ENCODE measurements around the gene ATP5MC2.
"Not testable (repeated sequence)": the region's sequence is repeated elsewhere in the genome, so short reads cannot be mapped to it uniquely, and the experiment has no call there.

The ATP5MC2 gene

DNA sequence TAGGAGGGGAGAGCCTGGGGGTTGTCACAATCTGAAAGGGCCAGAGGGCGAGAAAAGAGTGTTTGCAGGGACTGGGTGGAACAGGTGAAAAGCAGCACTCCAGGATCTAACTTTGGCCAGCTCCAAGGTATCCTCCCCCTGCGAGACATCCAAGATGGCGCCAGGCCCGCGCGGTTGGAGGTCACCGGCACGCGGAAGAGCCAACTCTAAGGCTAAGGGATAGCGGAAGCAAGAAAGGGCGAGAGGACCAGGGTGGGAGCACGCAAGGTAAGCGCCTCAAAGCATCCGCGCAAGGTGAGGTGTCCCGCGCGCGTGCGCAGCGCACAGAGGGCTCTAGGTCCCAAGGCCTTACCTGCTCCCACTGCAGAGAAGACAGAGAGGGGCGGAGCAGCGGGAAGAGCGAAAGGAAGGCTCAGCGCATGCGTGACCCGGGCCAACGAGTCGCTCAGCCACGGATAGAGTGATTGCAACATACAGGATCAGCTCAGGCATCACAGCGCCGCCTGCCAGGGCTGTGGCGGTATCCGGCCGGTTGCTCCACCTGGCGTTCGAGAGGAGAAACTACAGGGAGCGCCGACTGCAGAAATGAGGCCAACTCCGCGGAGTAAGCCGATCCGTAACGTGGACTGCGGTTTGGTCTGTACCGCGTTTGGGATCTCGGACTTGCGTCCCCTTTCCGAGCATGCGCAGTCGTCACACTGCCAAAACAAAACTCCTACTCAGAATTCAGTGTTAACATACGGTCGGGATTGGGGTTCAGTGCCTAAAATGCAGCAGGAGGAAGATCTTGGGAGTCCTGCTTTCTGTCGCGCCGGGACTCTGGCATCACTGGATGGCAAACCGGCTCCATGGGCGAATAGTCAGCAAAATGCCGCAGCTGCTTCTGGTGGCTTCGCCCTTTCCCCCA, at the start of gene ATP5MC2:
Gene ATP5MC2, minus strand, starts transcription at position 383 of the 907 bp plus-strand sequence. CDS start 3,469 bp downstream, outside the sequence.
- peak; percentile 98 for DNase-seq

DNA sequence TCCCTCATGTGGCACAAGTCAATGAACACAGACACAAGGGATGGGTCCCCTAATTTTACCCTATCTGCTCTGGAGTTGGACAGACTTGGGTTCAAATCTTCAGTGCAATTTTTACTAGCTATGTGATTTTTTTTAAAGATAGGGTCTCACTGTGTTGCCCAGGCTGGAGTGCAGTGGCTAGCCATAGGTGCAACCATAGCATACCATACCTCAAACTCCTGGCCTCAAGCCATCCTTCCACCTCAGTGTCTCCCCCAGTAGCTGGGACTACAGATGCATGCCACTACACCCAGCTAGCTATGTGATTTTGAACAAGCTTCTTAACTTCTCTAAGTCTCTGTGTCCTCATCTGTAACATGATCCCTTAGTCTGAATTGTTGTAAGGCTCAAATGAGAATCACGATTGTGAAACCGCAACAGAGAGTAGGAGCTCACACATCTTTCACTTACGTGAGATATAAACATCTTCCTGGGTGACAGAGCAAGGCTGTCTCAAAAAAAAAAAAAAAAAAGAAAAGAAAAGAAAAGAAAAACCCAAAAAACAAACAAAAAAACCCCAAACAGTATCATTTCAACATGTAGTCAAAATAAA, 46.7 kb upstream of the ATP5MC2 start:
- DNase-seq, result no peak

DNA sequence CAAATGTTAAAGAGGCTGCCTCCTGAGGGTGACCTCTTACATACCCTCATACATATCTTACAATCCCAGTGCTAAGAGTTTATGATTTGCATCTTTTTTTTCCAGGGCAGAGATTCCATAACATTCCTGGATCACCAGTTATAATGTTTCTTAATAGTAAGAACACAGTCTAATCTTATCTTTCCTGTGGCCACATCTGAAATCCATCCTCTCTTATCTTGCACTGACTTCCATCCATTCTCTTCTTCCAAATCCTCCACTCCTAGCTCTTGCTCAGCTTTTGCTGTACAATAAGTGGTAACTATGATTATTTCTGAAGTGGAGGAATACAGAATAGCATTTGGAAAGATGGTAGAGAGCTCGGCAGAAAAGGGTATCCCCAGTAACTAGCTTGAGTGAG, 45.1 kb upstream of the ATP5MC2 start:
- DNase-seq, result no peak

DNA sequence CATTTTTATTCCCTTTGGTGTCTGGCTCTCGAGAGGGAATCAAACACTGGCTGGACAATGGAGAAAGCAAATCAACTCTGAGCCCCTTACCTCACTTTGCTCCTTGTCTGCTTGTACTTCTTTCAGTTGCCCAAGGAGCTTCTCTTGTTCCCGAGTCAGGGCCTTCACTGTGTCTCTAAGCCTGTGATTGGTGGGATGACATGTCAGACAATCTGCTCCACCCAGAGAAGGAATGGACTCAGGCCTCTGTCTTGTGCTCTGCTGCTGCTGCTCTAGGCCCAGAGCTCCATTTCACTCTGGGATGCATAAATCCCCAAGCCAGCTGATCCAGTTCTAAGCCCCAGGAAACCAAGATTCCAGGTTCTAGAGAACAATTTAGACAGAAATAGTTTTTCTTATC, 43.8 kb upstream of the ATP5MC2 start:
- DNase-seq, result no peak

DNA sequence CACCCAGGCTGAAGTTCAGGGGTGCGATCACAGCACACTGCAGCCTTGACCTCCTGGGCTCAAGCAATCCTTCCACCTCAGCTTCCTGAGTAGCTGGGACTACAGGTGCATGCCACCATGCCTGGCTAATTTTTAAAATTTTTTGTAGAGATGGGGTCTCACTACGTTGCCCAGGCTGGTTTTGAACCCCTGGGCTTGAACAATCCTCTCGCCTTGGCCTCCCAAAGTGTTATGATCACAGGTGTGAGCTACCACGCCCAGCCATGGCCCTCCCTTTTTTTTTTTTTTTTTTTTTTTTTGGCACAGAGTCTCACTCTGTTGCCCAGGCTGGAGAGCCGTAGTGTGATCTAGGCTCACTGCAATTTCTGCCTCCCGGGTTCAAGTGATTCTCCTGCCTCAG, 42.7 kb upstream of the ATP5MC2 start:
- not testable (repeated sequence) for DNase-seq

DNA sequence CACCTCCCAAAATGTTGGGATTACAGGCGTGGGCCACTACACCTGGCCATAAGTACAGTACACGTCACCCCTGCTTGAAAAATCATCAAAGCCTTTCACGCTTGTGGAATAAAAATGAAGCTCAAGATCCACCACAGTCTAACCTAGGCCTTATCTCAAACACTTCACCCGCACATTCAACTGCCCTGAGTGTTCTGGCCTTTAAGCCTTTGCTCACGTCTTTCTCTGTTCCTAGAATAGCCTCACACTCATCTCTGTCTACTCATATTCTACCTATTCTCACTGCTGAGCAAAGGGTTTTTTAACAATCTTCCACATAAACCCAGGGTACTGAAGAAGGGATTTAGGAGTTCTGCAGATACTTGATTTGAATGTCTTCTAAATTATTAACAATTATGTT, 41.4 kb upstream of the ATP5MC2 start:
- no peak for DNase-seq

DNA sequence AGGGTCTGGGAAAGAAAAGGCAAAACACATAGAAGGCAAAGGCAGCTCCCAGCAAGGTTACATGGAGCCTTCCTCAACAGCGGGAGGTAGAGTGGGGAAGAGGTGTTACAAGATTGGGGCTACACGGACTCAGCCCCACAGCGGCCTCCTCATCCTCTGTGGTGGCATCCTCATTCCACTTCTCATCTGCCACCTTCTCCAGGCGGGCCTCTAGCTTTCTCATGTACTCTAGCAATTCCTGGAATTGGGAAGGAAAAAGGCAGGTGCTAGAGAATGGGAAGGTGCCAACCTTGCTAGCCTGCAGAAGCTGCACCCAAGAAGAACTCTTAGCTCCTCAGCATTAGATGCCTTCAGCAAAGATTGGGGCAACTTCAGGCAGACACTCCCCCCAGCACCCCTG, 38.1 kb upstream of the ATP5MC2 start:
- DNase-seq, result no peak

DNA sequence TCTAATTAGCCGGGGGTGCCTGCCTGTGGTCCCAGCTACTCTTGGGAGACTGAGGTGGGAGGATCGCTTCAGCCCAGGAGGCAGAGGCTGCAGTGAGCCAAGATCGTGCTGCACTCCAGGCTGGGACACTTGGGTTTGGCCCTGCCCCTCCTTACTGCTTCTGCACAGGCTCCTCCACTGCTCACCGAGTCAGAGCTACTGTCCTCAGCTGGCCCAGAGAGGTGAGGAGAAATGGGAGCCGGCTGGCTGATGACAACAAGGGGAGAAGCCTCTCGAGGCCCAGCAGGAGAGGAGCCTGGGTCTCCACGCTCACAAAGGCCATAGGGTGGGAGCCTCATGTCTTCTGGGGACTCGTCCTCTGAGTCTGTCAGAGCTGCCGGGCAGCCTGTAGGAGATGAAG, 37.6 kb upstream of the ATP5MC2 start:
- no peak for DNase-seq

DNA sequence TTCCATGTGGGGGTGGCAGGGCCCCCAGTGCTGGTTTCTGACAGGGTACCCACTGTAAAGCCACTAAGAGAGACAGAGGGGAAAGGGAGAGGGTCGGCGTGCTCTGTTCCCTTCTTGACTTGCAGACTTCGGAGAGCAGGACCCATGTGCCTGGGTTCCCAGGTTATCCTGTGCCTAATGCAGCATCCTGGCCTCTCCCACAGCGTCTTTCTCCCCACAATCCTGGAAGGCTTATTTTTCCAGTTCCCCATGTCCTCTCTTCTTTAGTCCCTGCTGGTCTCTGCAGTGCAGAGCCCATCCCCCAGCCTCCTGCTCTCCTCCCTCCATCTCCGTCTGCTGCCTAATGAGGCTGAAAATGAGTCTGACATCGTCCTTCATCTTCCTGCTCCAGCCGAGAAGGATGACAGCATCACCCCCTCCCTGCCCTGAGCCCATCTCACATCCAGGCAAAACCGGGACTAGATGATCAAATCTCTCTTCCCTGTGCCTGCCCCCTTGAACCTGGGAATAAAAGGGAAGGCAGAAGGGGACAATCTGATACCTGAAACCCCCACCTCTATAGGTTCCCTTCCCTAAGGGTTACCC, 36.3 kb upstream of the ATP5MC2 start:
- DNase-seq, result no peak

DNA sequence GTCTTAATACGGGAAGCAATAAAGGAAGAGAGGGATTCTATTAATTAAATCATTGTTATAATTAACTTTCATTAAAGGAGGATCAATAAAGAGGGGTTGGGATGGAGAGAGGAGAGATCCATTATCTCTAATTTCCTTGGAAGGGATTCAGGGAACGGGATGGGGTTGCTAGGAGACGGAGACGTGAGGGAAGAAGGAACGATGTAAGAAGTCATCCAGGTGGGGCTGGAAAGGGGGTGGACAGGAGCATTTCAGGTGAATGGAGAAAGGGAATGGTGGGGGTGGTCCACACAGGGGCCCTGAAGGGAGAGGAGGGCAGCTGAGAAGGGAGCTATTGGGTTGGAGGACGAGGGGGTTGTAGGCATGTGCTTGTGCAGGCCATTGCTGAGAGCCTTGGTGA, 34.2 kb upstream of the ATP5MC2 start:
- DNase-seq, result no peak

DNA sequence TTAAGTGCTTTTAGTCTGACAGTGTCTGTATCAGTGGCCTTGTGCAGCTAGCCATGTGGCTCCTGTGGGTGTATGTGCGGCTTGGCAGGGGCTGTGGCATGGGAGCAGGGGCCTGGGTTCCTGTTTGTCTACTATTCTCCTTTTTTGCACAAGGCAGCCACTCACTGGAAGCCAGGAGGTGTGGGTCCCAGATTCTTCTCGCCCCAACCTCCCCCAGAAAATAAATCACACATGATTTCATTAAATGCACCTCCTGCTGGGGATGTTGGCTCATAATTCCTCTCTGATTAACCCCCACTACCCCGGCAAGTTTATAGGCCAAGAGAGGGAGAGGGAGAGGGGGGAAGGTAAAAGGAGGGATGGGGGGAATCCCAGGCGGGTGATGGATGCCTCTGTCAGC, 33.8 kb upstream of the ATP5MC2 start:
- DNase-seq, result no peak

DNA sequence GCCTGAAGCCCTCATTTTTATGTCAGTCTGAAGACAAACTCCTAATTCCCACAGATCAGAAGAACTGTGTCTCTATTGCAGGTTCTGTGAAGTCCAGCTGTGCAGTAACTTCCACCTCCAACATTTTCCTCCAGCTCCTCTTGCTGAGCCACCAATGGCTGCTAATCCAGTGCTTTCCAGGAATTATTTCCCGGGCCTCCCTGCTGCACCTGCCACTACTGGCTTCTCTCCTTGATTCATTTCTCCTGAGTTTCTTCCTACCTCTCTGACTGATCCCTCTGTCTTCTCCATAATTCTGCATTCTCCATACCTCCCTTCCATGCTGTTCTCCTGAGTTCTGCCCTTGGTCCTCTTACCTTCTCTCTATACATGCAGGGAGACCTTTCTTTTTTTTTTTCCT, 30.2 kb upstream of the ATP5MC2 start:
- DNase-seq, result no peak

DNA sequence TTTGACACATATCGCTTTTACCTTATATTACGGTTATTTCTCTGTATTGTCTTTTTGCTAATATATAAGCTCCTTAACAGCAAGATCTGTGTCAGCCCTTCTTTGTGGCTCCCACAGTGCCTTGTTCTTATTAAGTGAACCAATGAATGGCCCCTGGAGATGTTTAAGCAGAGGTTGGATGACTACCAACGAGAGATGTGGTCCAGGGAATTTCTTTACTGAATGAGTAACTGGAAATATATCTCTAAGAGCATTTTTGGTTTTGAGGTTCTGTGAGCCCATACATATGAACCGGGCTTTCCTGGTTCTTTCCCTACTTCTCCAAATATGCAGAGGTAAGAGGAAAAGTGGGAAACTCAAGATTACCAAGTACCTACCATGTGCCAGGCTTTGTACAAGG, 27.9 kb upstream of the ATP5MC2 start:
- no peak for DNase-seq

DNA sequence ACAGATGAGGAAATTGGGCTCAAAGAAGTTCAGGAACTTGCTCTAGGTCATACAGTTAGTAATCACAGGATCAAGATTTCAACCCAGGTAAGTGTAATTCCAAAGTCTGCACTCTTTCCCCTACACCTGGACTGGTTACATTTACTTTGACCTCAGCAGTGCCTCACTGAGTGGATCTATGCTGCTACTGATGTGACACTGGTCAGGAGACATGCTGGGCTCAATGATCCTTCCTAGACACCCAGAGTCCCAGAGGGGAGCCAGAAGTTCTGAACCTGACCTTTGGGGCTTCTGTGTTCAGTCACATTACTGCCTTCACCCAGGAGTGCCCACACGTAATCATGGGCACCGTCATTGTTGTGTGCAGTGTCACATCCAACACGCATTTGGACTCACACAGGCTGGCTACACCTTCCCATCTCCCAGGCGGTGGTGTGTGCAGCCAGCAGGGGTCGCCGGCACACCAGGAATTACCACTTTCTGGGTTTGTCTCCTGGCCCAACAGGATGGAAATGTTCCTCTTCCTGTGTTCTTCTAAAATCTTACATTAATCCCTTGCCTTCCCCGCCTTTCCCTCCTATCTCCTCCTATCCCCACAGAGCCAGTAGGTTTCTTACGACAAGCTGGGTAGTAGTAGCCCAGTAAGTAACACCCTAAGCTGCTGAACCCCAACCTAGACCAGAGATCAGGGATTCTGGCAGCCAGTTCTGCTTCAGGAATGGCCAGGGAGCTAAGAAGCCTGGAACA, 25.8 kb upstream of the ATP5MC2 start:
- DNase-seq, result peak; percentile 72 to 76

DNA sequence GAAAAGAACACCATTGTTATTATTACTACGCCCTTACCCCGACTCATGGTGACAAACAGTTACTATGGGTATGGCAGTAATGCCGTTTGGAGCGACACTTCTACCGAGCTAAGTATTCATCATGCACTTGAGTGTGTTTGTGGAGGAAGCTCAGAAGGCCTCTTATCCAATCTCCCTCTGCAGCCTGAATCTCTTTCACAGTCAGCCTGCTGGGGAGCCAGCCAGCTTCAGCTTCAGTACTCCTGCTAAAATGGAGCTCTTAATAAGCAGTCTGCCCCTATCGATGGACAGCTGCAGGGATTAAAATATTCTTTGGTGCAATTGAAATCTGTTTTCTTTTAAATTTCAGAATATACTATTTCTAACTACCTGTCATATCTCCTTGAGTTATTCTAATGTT, 24.7 kb upstream of the ATP5MC2 start:
- no peak for DNase-seq

DNA sequence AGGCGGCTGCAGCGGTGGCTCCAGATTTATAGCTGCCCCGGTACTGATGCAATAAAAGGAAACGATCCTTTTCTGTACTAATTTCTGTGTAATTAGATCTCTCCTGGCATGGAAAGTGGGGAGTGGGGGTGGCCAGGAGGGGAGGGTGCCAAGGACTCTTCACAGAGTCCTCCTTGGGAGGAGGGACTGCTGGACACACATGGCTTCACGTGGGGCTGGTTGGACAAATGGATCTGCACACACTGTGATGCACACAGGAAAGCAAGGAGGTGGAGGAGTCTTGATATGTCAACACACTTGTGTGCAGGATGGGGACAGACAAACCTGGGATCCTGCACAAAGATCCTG, 23.8 kb upstream of the ATP5MC2 start:
- no peak for DNase-seq

DNA sequence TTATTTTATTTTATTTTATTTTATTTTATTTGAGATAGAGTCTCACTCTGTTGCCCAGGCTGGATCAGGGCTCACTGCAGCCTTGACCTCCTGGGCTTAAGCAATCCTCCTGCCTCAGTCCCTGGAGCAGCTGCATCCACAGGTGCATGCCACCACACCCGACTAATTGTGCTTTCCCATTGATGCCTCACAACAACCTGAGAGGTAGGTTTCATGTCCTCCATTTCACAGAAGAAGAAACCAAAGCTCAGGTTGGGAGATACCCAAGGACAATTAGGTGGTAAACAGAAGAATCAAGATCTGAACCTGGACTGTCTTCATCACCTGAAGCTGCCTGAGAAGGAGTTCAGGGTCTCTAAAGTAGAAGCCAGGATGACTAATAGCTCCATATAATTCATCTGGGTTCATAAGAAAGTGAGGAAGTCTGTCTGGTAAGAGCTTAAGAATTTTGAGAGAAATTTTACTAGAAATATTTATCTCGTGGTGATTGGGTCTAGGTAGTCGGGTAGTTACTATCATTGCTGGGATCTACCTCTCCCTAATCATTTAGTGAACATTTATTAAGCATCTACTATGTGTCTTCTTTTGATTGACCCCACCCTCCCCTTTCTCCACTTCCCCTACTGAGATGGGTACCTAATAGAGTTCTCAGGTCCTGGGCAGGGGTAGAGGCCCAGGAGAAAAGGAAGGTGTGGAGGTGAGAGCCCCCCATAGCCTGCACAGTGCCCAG, 23.2 kb upstream of the ATP5MC2 start:
- DNase-seq, result no peak

DNA sequence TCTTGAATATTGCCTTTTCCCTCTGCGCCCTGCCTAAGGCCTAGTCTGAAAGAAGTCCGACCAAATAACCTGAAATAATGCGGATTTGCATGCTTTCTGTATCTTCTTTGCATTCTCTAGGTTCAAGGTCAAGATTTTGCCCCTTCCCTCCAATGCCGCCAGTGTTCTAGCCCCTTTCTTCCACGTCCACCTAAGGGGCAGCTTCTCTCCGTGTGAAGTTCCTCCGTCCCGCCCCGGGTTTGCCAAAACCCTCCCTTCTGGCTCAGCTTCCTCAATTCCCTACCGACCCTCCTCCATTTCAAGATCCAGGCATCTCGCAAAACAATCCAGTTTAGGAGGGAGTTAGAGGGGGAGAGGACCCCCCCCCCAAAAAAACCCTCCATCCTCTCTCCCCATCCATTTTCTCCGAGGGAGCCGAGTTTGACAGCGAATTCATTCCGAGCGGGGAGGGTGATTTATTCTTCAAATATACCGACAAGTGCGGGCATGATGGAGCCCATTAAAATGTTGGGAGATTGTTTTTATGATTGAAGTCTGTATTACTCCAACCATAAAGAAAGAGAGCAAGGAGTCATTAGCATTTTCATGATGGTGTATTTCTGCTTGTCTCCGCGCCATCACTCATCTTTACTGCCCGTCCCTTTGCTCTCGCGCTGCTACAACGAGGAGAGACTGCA, 20.9 kb upstream of the ATP5MC2 start:
- DNase-seq, result no peak

DNA sequence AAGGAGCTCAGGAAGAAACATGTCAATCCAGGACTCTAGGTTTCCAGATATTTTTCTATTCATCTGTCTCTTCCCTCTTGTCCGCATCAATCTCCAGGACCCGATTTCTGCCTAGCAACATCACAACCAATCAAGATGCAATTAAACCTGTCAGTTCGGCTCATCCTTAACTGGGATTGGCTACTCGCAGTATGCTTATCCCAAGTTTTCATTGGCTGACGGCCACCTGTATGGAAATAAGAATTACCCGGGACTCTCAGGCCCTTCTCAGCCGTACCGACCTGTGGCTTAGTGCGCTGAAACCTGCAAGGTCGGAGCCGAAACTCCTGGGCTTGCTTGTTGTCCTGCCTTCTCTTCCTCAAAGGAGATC, 20.4 kb upstream of the ATP5MC2 start:
- DNase-seq, result no peak

DNA sequence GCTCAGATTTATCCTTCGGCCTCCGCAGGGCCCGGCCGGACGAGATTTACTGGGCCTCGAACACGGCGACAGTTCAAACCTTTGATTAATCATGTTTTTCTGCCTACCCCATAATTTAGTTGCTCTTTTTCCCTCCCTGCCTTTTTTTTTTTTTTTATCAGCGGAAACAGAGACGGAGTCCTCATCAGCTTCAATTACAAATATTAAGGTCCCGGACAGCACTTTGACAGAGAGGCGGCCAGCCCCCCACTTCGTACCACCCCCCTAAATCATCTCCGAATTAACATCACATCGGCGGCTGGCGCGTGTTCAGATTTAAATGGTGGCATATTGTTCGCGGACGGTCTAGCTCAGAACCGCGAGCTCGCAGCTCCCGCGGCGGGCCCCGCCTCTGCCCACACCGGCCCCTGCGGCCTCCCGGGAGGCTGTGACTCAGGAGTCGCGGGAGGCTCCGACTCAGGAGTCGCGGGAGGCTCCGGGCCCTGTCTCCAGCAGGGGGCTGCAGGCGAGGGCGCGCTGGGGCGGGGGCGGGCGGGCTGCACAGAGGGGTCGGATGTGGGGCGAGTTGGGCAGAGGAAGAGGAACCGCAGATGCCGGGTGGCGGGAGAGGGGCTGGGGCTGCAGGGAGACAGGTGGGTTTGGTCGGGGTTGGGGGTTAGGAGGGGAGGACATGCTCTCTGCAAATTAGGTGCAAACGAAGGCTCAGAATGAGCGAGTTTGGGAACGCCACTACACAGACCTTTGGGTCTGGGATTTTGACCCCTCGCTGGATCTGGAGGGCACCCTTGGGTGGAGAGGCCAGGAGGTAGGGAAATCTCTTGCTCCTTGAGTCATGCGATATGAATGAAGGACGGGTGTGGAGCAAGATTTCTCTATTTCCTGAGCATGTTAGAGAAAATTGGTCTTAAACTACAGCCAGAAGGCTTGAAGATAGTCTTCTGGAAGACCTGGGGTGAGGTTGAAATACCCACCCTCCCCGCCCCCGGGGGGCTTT, 19.6 kb upstream of the ATP5MC2 start:
- DNase-seq, result peak; percentile 7 to 29

DNA sequence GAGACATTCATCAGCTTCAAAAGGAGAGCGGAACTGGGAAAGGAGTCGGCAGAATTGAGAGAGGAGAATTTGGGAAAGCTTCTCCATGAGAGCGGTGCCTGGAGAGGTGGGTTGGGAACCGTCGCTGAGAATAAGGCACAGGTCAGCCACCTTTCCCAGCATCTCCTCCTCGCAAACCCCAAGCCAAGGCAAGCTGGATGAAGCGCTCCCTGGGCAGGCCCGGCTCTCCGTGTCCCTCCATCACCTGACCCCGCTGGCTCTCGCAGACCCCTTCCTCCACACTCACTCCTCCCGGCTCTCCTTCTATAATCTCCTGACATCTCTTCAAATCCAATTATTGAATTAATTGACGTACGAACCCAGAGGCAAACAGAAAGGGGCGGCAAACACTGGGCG, 18.9 kb upstream of the ATP5MC2 start:
- DNase-seq, result no peak

Data from CD4-positive, alpha-beta T cell treated with Interleukin-1 beta for 1 hour (primary cell).